Amygdala (tissue), 56 donors: Measurements from ENCODE around the gene FITM2.
A peak's percentile ranks its signal among the peaks of the same experiment; 100 is the strongest.
"Not testable (repeated sequence)": the region's sequence is repeated elsewhere in the genome, so short reads cannot be mapped to it uniquely, and the experiment has no call there.

Experiments used
- DNase-seq, 56 donors: peaks; one replicate each; lab custom pipeline; 2025; lab: John Stamatoyannopoulos, UW

FITM2 gene

GRCh38 chr20:44334709-44335108 is 23.7 kb upstream of the FITM2 start:
- no peak for DNase-seq

- DNase-seq: no peak
Observed at GRCh38 chr20:44334306-44334705, 23.3 kb upstream of the FITM2 start.

GRCh38 chr20:44331201-44331600 is 20.2 kb upstream of the FITM2 start:
- DNase-seq: no peak

GRCh38 chr20:44328428-44328827 is 17.4 kb upstream of the FITM2 start:
- no peak for DNase-seq

- DNase-seq: not testable (repeated sequence)
Observed at GRCh38 chr20:44327748-44328147, 16.7 kb upstream of the FITM2 start.

- no peak for DNase-seq
Observed at GRCh38 chr20:44326391-44327159, 15.6 kb upstream of the FITM2 start.

GRCh38 chr20:44324343-44324742 is 13.3 kb upstream of the FITM2 start:
- no peak for DNase-seq

- no peak for DNase-seq
Observed at GRCh38 chr20:44319839-44320422, 8.9 kb upstream of the FITM2 start.

- DNase-seq: no peak
Observed at GRCh38 chr20:44314870-44315269, 3.9 kb upstream of the FITM2 start.

GRCh38 chr20:44309763-44310663 is 989 bp downstream of the FITM2 start:
- peak in 5 of 56 donors; percentile 7 to 37 (median 18) for DNase-seq

GRCh38 chr20:44306927-44307326 is 4.1 kb downstream of the FITM2 start:
- no peak for DNase-seq

- DNase-seq: no peak
Observed at GRCh38 chr20:44304383-44304782, 6.6 kb downstream of the FITM2 start.

- no peak for DNase-seq
Observed at GRCh38 chr20:44302736-44303135, 8.3 kb downstream of the FITM2 start.

- DNase-seq: no peak
Observed at GRCh38 chr20:44302026-44302669, 8.9 kb downstream of the FITM2 start.

- DNase-seq: no peak
Observed at GRCh38 chr20:44301285-44301684, 9.7 kb downstream of the FITM2 start.

- not testable (repeated sequence) for DNase-seq
Observed at GRCh38 chr20:44299011-44299535, 11.9 kb downstream of the FITM2 start.

GRCh38 chr20:44297721-44298120 is 13.3 kb downstream of the FITM2 start:
- DNase-seq: no peak

- DNase-seq: no peak
Observed at GRCh38 chr20:44296011-44296410, 15.0 kb downstream of the FITM2 start.

GRCh38 chr20:44291754-44292153 is 19.2 kb downstream of the FITM2 start:
- DNase-seq: no peak

GRCh38 chr20:44288252-44288651 is 22.8 kb downstream of the FITM2 start:
- DNase-seq: no peak
